ENCODE data around the gene MPHOSPH9. TPM values are rescaled to one million over a fixed set of nuclear protein-coding genes. Genes with fewer than 3 reads are reported as not detected.

The MPHOSPH9 gene
- total RNA-seq, 1 experiment from 2014 or later = 72.3 TPM

DNA sequence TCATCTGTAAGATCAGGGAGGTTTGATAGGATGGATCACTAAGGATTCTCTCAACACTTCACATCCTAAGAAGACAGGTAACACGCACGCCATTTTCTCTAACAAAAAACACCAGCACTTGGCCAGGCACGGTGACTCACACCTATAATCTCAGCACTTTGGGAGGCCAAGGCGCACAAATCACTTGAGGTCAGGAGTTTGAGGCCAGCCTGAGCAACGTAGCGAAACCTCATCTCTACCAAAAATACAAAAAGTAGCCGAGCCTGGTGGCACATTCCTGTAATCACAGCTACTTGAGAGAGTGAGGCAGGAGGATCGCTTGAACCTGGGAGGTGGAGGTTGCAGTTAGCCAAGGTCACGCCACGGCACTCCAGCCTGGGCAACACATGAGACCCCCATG, 49.2 kb upstream of the MPHOSPH9 start:
- BruUV-seq (replicated peaks) = no TSS peak
- TF ChIP-seq, protein P1, sequence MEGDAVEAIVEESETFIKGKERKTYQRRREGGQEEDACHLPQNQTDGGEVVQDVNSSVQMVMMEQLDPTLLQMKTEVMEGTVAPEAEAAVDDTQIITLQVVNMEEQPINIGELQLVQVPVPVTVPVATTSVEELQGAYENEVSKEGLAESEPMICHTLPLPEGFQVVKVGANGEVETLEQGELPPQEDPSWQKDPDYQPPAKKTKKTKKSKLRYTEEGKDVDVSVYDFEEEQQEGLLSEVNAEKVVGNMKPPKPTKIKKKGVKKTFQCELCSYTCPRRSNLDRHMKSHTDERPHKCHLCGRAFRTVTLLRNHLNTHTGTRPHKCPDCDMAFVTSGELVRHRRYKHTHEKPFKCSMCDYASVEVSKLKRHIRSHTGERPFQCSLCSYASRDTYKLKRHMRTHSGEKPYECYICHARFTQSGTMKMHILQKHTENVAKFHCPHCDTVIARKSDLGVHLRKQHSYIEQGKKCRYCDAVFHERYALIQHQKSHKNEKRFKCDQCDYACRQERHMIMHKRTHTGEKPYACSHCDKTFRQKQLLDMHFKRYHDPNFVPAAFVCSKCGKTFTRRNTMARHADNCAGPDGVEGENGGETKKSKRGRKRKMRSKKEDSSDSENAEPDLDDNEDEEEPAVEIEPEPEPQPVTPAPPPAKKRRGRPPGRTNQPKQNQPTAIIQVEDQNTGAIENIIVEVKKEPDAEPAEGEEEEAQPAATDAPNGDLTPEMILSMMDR (IDR thresholded peaks at IDR 0.05) = no peak
- TF ChIP-seq, protein P2, sequence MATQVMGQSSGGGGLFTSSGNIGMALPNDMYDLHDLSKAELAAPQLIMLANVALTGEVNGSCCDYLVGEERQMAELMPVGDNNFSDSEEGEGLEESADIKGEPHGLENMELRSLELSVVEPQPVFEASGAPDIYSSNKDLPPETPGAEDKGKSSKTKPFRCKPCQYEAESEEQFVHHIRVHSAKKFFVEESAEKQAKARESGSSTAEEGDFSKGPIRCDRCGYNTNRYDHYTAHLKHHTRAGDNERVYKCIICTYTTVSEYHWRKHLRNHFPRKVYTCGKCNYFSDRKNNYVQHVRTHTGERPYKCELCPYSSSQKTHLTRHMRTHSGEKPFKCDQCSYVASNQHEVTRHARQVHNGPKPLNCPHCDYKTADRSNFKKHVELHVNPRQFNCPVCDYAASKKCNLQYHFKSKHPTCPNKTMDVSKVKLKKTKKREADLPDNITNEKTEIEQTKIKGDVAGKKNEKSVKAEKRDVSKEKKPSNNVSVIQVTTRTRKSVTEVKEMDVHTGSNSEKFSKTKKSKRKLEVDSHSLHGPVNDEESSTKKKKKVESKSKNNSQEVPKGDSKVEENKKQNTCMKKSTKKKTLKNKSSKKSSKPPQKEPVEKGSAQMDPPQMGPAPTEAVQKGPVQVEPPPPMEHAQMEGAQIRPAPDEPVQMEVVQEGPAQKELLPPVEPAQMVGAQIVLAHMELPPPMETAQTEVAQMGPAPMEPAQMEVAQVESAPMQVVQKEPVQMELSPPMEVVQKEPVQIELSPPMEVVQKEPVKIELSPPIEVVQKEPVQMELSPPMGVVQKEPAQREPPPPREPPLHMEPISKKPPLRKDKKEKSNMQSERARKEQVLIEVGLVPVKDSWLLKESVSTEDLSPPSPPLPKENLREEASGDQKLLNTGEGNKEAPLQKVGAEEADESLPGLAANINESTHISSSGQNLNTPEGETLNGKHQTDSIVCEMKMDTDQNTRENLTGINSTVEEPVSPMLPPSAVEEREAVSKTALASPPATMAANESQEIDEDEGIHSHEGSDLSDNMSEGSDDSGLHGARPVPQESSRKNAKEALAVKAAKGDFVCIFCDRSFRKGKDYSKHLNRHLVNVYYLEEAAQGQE (IDR thresholded peaks at IDR 0.05; ENCODE audit: insufficient read depth in 1 of 2, low read depth in 2 of 2, low read length in 1 of 2) = no peak
- no peak for TF ChIP-seq SIN3A (IDR thresholded peaks at IDR 0.05; ENCODE audit: borderline replicate concordance, insufficient read depth, low read depth, low read length)
- no peak for TF ChIP-seq POLR2AphosphoS5 (IDR thresholded peaks at IDR 0.05; ENCODE audit: low read depth, low read length)
- TF ChIP-seq TCF7L2 (IDR thresholded peaks at IDR 0.05; ENCODE audit: low read depth, low read length) = no peak
- ATAC-seq (no peak), DNase-seq (ENCODE audit: low read depth, low spot score) (no peak)
- H3K9me3 ChIP-seq (ENCODE audit: control insufficient read depth, insufficient read depth, low read depth, low read length) = no peaks in the 10 kb centered on the region
- ChIA-PET CTCF (no interaction called here), POLR2A (no interaction called here)
- no peaks in the 10 kb centered on the region for H3K4me1 ChIP-seq (ENCODE audit: control insufficient read depth, insufficient read depth, low read length)
- no peaks in the 10 kb centered on the region for H3K36me3 ChIP-seq (ENCODE audit: control insufficient read depth, insufficient read depth, low read length)
- in situ Hi-C loops (cut with HindIII; ENCODE audit: low pct_unique_long_range_greater_than_20kb, low sequenced_read_pairs) (no loop called here), intact Hi-C loops (cut with micrococcal nuclease; ENCODE audit: unreplicated experiment) (no loop called here)
- H3K4me3 ChIP-seq (ENCODE audit: low read depth in 2 of 2, low read length in 2 of 2) = no peak overlapping the region
- no peak overlapping the region for H3K27ac ChIP-seq (ENCODE audit: low read length)
- no peaks in the 10 kb centered on the region for H3K27me3 ChIP-seq (ENCODE audit: control insufficient read depth, insufficient read depth, low read length)

GRCh38 chr12:123280971-123281370, 48.0 kb upstream of the MPHOSPH9 start:
- BruUV-seq (replicated peaks) = no TSS peak
- Histone ChIP-seq H3K36me3 (ENCODE audit: control insufficient read depth, insufficient read depth, low read length) (no peaks in the 10 kb centered on the region), H3K4me3 (ENCODE audit: low read depth in 2 of 2, low read length in 2 of 2) (no peak overlapping the region), H3K4me1 (ENCODE audit: control insufficient read depth, insufficient read depth, low read length) (no peaks in the 10 kb centered on the region), H3K9me3 (ENCODE audit: control insufficient read depth, insufficient read depth, low read depth, low read length) (no peaks in the 10 kb centered on the region), H3K27ac (ENCODE audit: low read length) (no peak overlapping the region), H3K27me3 (ENCODE audit: control insufficient read depth, insufficient read depth, low read length) (no peaks in the 10 kb centered on the region)
- no peak for DNase-seq (ENCODE audit: low read depth, low spot score)
- intact Hi-C loops (cut with micrococcal nuclease; ENCODE audit: unreplicated experiment) (no loop called here), in situ Hi-C loops (cut with HindIII; ENCODE audit: low pct_unique_long_range_greater_than_20kb, low sequenced_read_pairs) (no loop called here)
- ATAC-seq = no peak
- TF ChIP-seq POLR2AphosphoS5 (IDR thresholded peaks at IDR 0.05; ENCODE audit: low read depth, low read length) (no peak), TCF7L2 (IDR thresholded peaks at IDR 0.05; ENCODE audit: low read depth, low read length) (no peak), SIN3A (IDR thresholded peaks at IDR 0.05; ENCODE audit: borderline replicate concordance, insufficient read depth, low read depth, low read length) (no peak)
- TF ChIP-seq, protein P1 (IDR thresholded peaks at IDR 0.05) = no peak
- TF ChIP-seq, protein P2 (IDR thresholded peaks at IDR 0.05; ENCODE audit: insufficient read depth in 1 of 2, low read depth in 2 of 2, low read length in 1 of 2) = no peak
- CTCF ChIA-PET = interaction anchor here (0.5 kb wide), 1 partner anchor 386 kb away, joined by 5 read pairs; no protein-coding TSS in a partner anchor
- POLR2A ChIA-PET = no interaction called here
